ENCODE results near the gene IFT88.

IFT88 gene

DNA sequence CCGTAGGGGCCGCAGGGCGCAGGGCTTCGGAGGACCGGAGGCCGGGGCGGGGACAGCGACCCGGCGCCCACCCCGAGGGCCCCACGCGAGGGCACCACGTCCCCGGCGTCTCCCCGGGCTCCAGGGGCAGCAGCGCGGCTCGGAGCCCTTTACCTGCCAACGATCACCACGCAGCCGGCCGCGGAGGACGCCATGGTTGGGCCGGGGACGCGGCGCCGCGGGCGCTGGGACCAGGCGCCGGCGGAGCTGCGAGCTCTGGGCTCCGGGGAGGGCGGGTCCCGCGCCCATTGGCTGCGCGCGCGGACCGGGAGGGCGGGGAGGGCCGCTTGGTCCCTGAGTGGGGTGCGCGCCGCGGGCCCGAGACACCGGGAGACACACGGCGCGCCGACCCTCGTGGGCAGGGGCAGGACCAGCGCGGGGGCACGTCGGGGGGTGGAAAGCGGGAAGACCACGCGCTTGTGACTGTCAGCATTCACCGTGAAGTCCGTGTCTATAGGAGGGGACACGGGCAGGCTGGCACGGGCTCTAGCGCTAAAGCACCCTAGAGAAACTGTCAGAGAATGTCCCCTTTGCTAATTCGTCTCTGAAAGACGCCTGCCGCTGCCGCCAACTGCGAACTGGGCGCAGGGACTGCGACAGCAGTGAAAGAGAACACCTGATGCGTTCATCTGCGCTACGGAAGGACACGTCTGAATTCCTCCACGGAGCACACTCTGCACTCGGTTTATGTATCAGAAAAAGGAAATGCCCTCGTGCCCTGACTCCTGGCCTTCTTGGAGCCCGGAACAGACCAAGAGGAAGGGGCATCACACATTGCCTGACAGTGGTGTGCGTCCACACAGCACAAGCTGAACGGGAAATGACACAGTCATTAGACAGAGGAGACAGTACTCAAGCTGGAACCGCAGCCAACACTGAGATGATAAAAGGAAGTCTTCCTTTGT is 41.1 kb upstream of the IFT88 start, which contains the start of gene CRYL1:
TSS of gene CRYL1 (minus strand) at position 257 of the 944 bp plus-strand sequence. CDS start at position 194, 63 bp downstream.
- TF ChIP-seq, protein P1, sequence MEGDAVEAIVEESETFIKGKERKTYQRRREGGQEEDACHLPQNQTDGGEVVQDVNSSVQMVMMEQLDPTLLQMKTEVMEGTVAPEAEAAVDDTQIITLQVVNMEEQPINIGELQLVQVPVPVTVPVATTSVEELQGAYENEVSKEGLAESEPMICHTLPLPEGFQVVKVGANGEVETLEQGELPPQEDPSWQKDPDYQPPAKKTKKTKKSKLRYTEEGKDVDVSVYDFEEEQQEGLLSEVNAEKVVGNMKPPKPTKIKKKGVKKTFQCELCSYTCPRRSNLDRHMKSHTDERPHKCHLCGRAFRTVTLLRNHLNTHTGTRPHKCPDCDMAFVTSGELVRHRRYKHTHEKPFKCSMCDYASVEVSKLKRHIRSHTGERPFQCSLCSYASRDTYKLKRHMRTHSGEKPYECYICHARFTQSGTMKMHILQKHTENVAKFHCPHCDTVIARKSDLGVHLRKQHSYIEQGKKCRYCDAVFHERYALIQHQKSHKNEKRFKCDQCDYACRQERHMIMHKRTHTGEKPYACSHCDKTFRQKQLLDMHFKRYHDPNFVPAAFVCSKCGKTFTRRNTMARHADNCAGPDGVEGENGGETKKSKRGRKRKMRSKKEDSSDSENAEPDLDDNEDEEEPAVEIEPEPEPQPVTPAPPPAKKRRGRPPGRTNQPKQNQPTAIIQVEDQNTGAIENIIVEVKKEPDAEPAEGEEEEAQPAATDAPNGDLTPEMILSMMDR (IDR thresholded peaks at IDR 0.05; ENCODE audit: insufficient read depth, missing control alignments): no peak
- FAIRE-seq (no peak), DNase-seq (ENCODE audit: insufficient read length, low spot score) (peak; percentile 44)

DNA sequence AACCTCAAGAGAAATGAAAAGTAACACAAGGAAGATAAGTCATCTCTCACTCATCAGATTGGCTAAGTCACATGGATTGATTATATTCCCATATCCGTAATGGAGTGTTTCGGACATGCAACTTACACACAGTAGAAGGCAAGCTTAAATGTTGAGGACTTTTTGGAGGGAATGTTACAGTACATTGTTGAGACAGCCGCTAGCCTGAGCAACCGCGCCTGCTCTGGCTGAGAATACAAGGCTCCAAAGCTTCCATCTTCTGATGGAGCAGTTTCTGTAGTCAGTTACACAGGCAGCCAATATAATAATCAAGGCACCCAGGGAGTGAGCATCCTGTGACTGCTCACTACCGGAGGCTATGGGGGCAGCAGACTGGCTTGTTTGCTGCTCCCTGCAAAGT is 40.3 kb upstream of the IFT88 start:
- FAIRE-seq (no peak), DNase-seq (ENCODE audit: insufficient read length, low spot score) (no peak)
- TF ChIP-seq, protein P1 (IDR thresholded peaks at IDR 0.05; ENCODE audit: insufficient read depth, missing control alignments): no peak

DNA sequence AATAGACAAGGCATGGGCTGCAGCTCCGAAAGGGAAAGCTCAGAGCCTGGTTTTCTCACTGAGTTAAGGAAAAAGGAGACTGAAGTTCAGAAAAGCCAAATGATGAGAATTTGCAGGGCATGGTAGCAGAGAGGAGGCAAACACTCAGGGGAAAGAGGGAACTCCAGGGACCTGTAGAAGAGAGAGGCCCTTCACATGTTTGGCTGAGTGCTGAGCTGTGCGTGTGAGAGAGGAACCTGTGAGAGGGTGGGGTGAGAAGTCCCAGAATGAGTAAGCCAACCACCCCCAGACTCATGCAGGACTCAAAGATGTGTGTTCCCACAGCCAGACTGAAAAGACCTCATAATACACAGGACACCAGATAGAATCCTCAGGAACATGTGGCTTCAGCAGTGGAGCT is 38.5 kb upstream of the IFT88 start:
- TF ChIP-seq, protein P1 (IDR thresholded peaks at IDR 0.05; ENCODE audit: insufficient read depth, missing control alignments): no peak
- no peak for DNase-seq (ENCODE audit: insufficient read length, low spot score)
- FAIRE-seq: no peak

DNA sequence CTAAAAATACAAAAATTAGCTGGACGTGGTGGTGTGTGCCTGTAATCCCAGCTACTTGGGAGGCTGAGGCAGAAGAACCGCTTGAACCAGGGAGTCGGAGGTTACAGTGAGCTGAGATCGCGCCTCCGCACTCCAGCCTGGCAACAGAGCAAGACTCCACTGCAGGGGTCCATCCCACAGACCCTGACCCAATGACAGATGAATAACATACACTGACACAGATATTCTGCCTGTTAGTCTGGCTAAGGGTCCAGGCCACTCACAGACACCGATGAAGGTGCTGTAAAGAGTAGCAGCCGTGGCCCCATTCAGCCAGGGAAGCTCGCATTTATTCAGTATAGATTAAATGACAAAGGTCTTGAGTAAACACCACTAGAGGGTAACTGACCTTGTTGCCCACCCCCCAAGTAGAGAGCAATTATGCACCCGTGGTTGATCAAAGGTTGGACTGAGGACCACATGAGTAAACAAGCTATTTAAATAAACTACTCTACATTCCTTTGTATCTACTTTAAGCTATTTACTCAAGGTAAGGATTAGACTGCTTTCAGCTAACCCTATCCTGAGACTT is 32.8 kb upstream of the IFT88 start:
- DNase-seq (ENCODE audit: insufficient read length, low spot score) (no peak), FAIRE-seq (no peak)
- TF ChIP-seq, protein P1 (IDR thresholded peaks at IDR 0.05; ENCODE audit: insufficient read depth, missing control alignments): no peak

DNA sequence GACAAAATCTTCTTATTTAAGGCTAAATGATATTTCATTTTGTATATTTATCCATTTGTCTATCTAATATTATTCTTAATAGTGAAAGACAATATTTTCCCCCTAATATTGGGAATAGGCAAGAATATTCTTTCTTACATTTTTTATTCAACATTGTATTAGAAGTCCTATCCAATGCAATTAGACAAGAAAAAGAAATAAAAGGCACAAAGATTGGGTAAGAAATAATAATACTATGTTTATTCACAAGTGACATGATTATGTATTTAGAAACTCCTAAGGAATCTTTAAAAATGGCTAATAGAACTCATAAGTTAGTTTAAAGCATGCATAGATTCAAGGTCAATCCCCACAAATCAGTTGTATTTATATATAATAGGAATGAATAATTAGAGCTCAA is 30.0 kb upstream of the IFT88 start:
- FAIRE-seq: no peak
- TF ChIP-seq, protein P1 (IDR thresholded peaks at IDR 0.05; ENCODE audit: insufficient read depth, missing control alignments): no peak
- DNase-seq (ENCODE audit: insufficient read length, low spot score): no peak

DNA sequence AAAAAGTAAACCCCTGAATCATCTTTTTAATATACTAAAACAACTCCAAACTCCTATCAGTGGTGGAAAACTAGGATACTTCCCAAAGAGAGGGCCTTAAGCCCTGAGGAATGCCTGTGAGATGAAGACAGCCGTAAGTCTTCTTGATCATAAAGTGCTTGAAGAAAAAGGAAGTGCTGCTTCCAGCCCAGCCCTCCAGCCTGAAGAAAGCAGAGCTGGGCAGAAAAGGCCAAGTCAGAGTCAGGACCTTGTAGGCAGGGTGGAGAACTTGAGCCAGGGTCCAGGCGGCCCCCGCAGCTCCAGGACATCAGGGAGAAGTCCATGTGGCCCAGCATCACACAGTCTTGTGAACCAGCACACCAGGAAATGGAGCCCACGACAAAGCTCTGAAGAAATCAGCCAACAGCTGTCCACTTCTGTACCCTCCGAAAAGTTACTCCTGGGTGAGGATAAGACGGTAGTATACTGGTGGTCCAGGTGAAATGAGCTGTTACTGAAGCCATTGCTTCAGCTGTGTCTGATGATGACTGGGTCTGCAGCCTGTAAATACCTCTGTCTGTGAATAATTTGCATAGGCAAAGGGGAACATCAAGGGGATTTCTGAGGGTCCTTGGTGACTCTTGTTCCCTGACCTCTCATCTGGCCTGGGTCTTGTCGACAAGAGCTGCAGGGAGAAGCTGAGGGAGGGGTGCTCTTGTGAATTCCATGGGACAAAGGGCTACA is 22.6 kb upstream of the IFT88 start:
- TF ChIP-seq, protein P1 (IDR thresholded peaks at IDR 0.05; ENCODE audit: insufficient read depth, missing control alignments): no peak
- FAIRE-seq: no peak
- no peak for DNase-seq (ENCODE audit: insufficient read length, low spot score)
